SK-N-MC (cell line): ENCODE results near the gene WBP1L.

ENCODE experiments used
- EZH2 ChIP-seq: fragments of 200-600 bp; sonication (generic); IDR thresholded peaks from one replicate; pipeline ENCODE4 v1.6.1; 2017; ENCODE audit warnings: antibody characterized with exemption
- FOXP2 ChIP-seq: optimal IDR thresholded peaks from 2 replicates; pipeline ENCODE3; 2011; ENCODE audit warnings: mild to moderate bottlenecking, moderate library complexity; ENCODE audit not compliant: insufficient read depth; ENCODE audit errors: extremely low read length, control extremely low read depth
- POLR2AphosphoS5 ChIP-seq: IDR thresholded peaks from 2 replicates; pipeline ENCODE4 v1.6.1; 2012; ENCODE audit warnings: mild to moderate bottlenecking, low read depth, low read length, borderline replicate concordance

DNA sequence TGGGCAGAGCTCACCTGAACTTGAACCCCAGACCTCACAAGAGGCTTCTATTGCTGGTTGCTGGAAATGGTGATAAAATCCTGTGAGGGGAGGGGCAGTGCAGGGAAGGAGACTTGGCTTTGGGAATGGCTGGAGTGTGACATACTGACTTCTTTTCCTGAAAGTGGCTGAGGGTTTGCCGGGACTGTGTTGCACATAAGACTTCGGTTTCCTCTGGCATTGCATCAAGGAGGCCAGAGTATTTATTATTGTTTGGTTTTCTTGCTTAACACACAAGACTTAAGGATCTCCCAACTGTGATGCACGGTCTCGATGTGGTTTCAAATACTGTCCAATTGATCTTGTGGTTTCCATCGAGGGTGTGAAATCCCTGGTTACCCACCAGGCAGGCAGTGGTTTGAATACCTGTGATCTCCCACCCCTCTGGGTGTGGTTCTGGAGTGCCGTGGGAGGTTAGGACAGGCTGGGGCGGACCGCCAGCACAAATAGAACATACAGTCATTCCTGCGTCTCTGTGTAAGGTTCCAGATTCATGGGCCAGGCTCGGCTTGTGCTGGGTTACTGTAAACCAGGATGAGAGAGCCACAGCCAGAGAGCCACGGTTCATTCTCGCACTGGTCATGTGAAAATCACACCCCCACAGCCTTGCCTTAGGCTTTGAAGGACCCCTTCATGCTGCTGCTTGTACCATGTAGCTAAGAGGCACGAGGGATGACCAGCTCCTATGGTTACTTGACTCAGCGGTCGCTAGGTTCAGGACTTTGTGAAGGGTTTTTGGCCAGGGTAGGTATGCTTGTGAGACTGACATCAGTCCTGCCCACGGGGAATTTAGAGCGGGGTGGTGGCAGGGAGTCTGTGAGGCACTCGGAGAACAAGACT lies 39.2 kb downstream of the WBP1L start:
- TF ChIP-seq FOXP2 (no peak), POLR2AphosphoS5 (no peak), EZH2 (no peak)
